Activated T-cell treated with anti-CD3 and anti-CD28 coated beads, Interleukin-2, amount 50 U/mL, for 72 hours (primary cell): ENCODE measurements around the gene TMEM229A. TPM values are rescaled to one million over a fixed set of nuclear protein-coding genes. Genes with fewer than 3 reads are reported as not detected.
"Not testable (repeated sequence)": the region's sequence is repeated elsewhere in the genome, so short reads cannot be mapped to it uniquely, and the experiment has no call there.

ENCODE experiments used
- ATAC-seq, 2 donors: fragments of 150-1000 bp; cut with Tn5 transposase; replicated peaks in 1 of 2; 2 replicates each; pipeline ENCODE4 v1.10.0; 2021; ENCODE audit warnings: moderate library complexity in 2 of 2, mild to moderate bottlenecking in 1 of 2
- DNase-seq, 2 donors: peaks; one replicate each; pipeline ENCODE4 v3.0.0; 2021 to 2022; ENCODE audit warnings: mixed read lengths in 1 of 2
- H3K27ac Mint-ChIP-seq: one replicate; pipeline ENCODE4 v1.8.0; 2022; ENCODE audit warnings: mild to moderate bottlenecking, moderate library complexity, mixed read lengths
- H3K27me3 Mint-ChIP-seq: one replicate; pipeline ENCODE4 v1.8.0; 2022; ENCODE audit warnings: low read depth, mixed read lengths
- H3K36me3 Mint-ChIP-seq, 2 donors: one replicate each; pipeline ENCODE4 v1.8.0; 2022; ENCODE audit warnings: mixed read lengths in 2 of 2, mild to moderate bottlenecking in 1 of 2; ENCODE audit not compliant: insufficient read depth in 2 of 2
- H3K4me1 Mint-ChIP-seq: one replicate; pipeline ENCODE4 v1.8.0; 2022; ENCODE audit warnings: low read depth, mixed read lengths
- H3K4me3 Mint-ChIP-seq, 2 donors: one replicate each; pipeline ENCODE4 v1.8.0; 2022; ENCODE audit warnings: mild to moderate bottlenecking in 2 of 2, mixed read lengths in 2 of 2, moderate library complexity in 2 of 2
- H3K9me3 Mint-ChIP-seq, 2 donors: one replicate each; pipeline ENCODE4 v1.8.0; 2022; ENCODE audit warnings: mixed read lengths in 2 of 2
- total RNA-seq, 2 donors: library from RNA; stranded (reverse); gene quantifications; one replicate each; pipeline ENCODE4 v1.2.3, GENCODE V29; 2022

TMEM229A gene
- total RNA-seq, 2 donors from 2014 or later: not detected

DNA sequence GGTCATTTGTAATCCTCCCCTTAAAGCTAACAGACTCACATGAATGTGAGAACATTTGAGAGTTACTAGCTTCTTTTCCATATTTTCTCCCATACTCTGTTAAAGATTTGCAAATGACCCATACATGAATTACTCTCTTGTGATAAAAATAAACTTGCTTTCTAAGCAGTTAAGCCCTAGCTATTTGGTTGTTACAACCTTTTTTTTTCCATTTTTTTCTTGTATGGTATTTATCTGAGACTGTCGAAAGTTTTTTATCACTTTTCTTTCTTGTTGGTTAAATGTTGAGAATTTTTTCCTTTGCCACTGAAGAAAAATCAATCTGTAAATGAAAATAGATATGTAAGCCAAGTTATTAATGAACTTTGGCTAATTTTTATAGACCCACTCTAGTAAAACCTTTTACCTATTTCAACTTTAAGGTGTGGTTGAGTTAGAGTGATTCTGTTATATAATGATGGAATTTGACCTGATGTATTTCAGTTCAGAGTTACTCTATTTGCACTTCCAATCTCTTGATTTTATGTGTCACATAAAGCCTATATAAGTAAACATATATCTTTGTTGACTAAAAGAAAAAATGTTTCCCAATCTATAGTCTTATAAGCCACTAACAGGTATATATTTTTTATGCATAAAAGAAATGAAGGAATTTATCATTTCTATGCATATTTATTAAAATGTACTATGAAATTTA is 19.0 kb upstream of the TMEM229A start:
- DNase-seq (no peak), ATAC-seq (no peak)
- Mint-ChIP-seq H3K27ac (peak overlapping the region; percentile 46), H3K27me3 (no peaks in the 10 kb centered on the region), H3K36me3 (no peaks in the 10 kb centered on the region), H3K9me3 (peaks cover 0 to 6% of the 10 kb centered on the region in 2 donors), H3K4me3 (no peak overlapping the region), H3K4me1 (no peaks in the 10 kb centered on the region)

DNA sequence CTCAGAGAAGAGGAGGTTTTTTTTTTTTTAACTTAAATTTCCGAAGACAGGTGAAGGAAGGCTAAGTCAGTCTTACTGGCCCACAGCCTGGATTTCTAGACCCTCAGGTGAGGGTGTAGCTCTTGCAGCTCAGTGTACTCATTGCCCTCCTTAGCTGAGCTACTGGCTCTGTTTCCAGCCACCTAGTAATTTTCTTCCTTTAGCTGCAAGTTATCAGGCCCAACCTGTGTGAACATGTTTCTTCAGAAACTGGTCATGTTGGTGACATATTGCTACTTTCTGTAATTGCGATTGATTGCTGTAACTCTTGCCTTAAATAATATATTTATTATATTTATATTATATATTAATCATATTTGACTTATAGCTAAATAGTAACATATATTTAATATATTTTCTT is 10.0 kb upstream of the TMEM229A start:
- no peak overlapping the region for H3K4me3 Mint-ChIP-seq
- no peaks in the 10 kb centered on the region for H3K4me1 Mint-ChIP-seq
- H3K36me3 Mint-ChIP-seq: no peaks in the 10 kb centered on the region
- no peaks in the 10 kb centered on the region for H3K27me3 Mint-ChIP-seq
- H3K9me3 Mint-ChIP-seq: no peaks in the 10 kb centered on the region
- ATAC-seq (no peak), DNase-seq (no peak)
- no peak overlapping the region for H3K27ac Mint-ChIP-seq

DNA sequence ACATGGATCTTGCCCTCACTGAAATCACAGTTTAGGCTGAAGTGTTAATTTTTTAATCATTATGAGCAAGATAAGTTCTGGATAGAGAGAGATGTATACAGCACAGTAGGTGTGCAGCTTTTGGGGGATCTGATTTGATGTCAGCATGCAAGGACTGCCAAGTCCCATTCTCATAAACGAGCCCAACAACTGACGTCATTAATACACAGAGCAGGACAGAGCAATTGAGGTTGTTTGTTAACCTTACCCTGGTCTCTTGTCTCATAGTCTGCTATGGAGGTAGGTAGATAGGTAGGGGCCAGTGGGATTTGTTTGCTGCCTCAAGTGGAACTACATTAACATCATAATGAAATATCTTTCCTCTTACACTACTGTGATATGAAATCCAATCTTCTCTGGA is 8.6 kb upstream of the TMEM229A start:
- Mint-ChIP-seq H3K4me3 (no peak overlapping the region), H3K4me1 (no peaks in the 10 kb centered on the region), H3K36me3 (no peaks in the 10 kb centered on the region), H3K27me3 (peaks cover 6% of the 10 kb centered on the region), H3K27ac (no peak overlapping the region), H3K9me3 (no peaks in the 10 kb centered on the region)
- ATAC-seq: no peak
- no peak for DNase-seq

- not testable (repeated sequence) for H3K4me3 Mint-ChIP-seq, H3K9me3 Mint-ChIP-seq, DNase-seq, H3K4me1 Mint-ChIP-seq, ATAC-seq, H3K27ac Mint-ChIP-seq, H3K36me3 Mint-ChIP-seq
- peaks cover 32% of the 10 kb centered on the region for H3K27me3 Mint-ChIP-seq
These were observed 5.0 kb upstream of the TMEM229A start for GRCh38 chr7:124037902-124038301.

DNA sequence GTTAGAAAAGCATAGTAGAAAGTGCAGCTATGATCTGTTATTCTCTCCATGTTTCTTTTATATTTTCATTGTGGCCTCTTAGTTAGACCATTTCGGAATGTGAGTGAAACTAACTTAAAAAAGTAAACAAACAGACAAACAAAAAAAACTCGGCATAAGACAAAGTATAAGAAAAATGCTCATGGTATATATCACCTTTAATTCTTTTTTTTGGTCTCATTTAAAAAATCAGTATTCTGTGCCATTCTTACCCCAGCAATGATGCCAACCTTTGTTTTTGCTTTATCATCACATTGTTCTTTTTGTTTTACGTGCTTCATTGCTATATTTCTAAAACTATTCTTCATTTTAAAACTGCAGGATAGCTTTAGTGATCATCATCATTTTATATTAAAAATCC is 2.8 kb upstream of the TMEM229A start:
- Mint-ChIP-seq H3K36me3 (no peaks in the 10 kb centered on the region), H3K4me3 (no peak overlapping the region), H3K27me3 (peaks cover 48% of the 10 kb centered on the region), H3K9me3 (no peaks in the 10 kb centered on the region), H3K4me1 (peaks cover 9% of the 10 kb centered on the region), H3K27ac (no peak overlapping the region)
- ATAC-seq (no peak), DNase-seq (no peak)

GRCh38 chr7:124034754-124035100 is 1.9 kb upstream of the TMEM229A start:
- H3K9me3 Mint-ChIP-seq: no peaks in the 10 kb centered on the region

GRCh38 chr7:124033807-124034753 is 1.2 kb upstream of the TMEM229A start:
- ATAC-seq (no peak), DNase-seq (no peak)
- Mint-ChIP-seq H3K9me3 (no peaks in the 10 kb centered on the region), H3K4me1 (peaks cover 9% of the 10 kb centered on the region), H3K27me3 (peaks cover 61% of the 10 kb centered on the region), H3K27ac (no peak overlapping the region), H3K36me3 (no peaks in the 10 kb centered on the region), H3K4me3 (peak overlapping the region; percentile 53 to 66)

More at GRCh38 chr7:124034754-124035100, 1.9 kb upstream of the TMEM229A start:
- H3K36me3 Mint-ChIP-seq: no peaks in the 10 kb centered on the region
- ATAC-seq (no peak), DNase-seq (no peak)
- no peak overlapping the region for H3K27ac Mint-ChIP-seq
- no peak overlapping the region for H3K4me3 Mint-ChIP-seq
- H3K27me3 Mint-ChIP-seq: peaks cover 58% of the 10 kb centered on the region
- peaks cover 9% of the 10 kb centered on the region for H3K4me1 Mint-ChIP-seq

GRCh38 chr7:124033095-124033806 is 384 bp upstream of the TMEM229A start:
- Mint-ChIP-seq H3K27ac (no peak overlapping the region), H3K27me3 (peaks cover 61% of the 10 kb centered on the region), H3K36me3 (no peaks in the 10 kb centered on the region), H3K9me3 (no peaks in the 10 kb centered on the region), H3K4me3 (peak overlapping the region; percentile 53 to 66), H3K4me1 (peaks cover 9% of the 10 kb centered on the region)
- ATAC-seq: peak; percentile 32 to 40
- peak; percentile 1 to 3 for DNase-seq

GRCh38 chr7:124031919-124032318 is 948 bp downstream of the TMEM229A start:
- peaks cover 9% of the 10 kb centered on the region for H3K4me1 Mint-ChIP-seq
- H3K4me3 Mint-ChIP-seq: peak overlapping the region; percentile 73 to 77
- DNase-seq (no peak), ATAC-seq (no peak)
- H3K27me3 Mint-ChIP-seq: peaks cover 60% of the 10 kb centered on the region
- no peaks in the 10 kb centered on the region for H3K36me3 Mint-ChIP-seq
- H3K27ac Mint-ChIP-seq: no peak overlapping the region
- H3K9me3 Mint-ChIP-seq: no peaks in the 10 kb centered on the region

- Mint-ChIP-seq H3K27me3 (peaks cover 55% of the 10 kb centered on the region), H3K9me3 (no peaks in the 10 kb centered on the region), H3K27ac (no peak overlapping the region), H3K4me3 (peak overlapping the region in 1 of 2 donors; percentile 73), H3K36me3 (no peaks in the 10 kb centered on the region), H3K4me1 (peaks cover 9% of the 10 kb centered on the region)
- DNase-seq: no peak
- ATAC-seq: no peak
These were observed 1.5 kb downstream of the TMEM229A start for GRCh38 chr7:124031406-124031805.

DNA sequence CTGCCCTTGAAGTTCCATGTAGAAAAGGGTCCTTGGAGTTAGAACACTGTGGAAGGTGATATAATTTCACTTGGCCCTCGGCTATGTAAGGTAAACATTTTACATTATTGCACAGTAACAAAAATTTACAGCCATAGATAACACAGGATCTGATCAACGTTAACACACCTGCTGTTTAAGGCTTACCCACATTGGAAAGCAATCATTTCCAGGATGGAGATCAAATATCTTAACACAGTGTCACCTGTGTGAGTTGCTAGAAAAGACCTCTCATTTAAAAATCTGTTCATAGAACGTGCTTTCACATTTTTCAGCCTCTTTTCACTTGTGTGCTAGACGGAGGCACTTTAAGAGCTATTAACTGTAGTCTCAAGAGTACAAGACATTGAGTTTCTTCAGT is 1.9 kb downstream of the TMEM229A start:
- Mint-ChIP-seq H3K27me3 (peaks cover 50% of the 10 kb centered on the region), H3K27ac (no peak overlapping the region), H3K4me3 (no peak overlapping the region), H3K9me3 (no peaks in the 10 kb centered on the region), H3K36me3 (no peaks in the 10 kb centered on the region), H3K4me1 (peaks cover 9% of the 10 kb centered on the region)
- ATAC-seq (no peak), DNase-seq (no peak)

DNA sequence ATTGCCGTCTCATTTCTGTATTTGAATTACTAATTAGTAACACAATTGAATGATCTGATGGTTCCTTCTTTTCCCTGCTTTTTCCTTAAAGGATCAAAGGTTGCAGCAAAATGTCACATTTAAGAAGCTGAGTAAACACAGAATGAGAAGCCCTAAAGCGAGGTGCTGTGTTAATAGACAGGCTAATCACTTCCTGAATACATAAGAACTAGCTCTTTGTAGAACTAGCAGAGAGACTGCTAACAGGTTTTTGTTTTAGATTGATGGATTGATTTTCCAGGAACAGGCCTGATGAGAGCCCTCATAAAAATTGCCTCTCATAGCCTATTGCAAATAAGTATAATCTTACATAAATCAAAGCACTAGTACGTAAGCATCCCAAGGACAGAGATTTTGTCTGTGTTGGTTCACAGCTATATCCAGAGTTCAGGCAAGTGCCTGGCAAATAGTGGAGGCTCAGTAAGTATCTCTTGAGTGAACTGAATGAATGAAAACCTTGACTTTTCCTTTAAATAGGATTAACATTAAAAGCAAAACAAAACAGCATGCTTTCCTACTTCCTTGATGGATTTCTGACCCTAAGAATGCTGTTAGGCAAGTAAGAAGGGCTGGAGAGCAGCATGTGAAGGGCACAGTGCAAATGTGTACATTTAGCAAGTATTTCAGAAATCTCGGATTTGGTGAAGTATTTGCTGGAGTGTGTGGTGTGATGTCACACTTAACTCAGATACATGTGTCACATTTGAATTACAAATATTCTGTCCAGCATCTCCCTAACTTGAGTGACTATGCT is 3.3 kb downstream of the TMEM229A start:
- Mint-ChIP-seq H3K9me3 (no peaks in the 10 kb centered on the region), H3K27ac (no peak overlapping the region), H3K36me3 (no peaks in the 10 kb centered on the region), H3K4me1 (peaks cover 9% of the 10 kb centered on the region), H3K4me3 (no peak overlapping the region), H3K27me3 (peaks cover 41% of the 10 kb centered on the region)
- ATAC-seq (no peak), DNase-seq (no peak)
